HepG2 (cell line): ENCODE results near the gene YIPF7. TPM values are rescaled to one million over a fixed set of nuclear protein-coding genes. Genes with fewer than 3 reads are reported as not detected.

Experiments
- KDM4B ChIP-seq: sonication (generic); formaldehyde crosslinking; IDR thresholded peaks from 2 replicates; pipeline ENCODE4 v1.4.0; 2020; ENCODE audit warnings: missing genetic modification reagents
- NFE2 ChIP-seq: sonication (generic); formaldehyde crosslinking; IDR thresholded peaks from 2 replicates; pipeline ENCODE4 v1.4.0; 2020; ENCODE audit warnings: missing genetic modification reagents
- ONECUT2 ChIP-seq: sonication (generic); formaldehyde crosslinking; IDR thresholded peaks from 2 replicates; pipeline ENCODE4 v1.4.0; 2020; ENCODE audit warnings: missing genetic modification reagents
- PRPF4 ChIP-seq: fragments of 200-400 bp; formaldehyde crosslinking; IDR thresholded peaks from 2 replicates; pipeline ENCODE4 v1.6.1; 2016; ENCODE audit warnings: low read length, low read depth; ENCODE audit not compliant: poor library complexity, severe bottlenecking
- SP2 ChIP-seq: sonication (generic); formaldehyde crosslinking; IDR thresholded peaks from 2 replicates; pipeline ENCODE4 v1.5.1; 2020; ENCODE audit warnings: mild to moderate bottlenecking, missing genetic modification reagents
- ZNF484 ChIP-seq: sonication (generic); formaldehyde crosslinking; IDR thresholded peaks from 2 replicates; pipeline ENCODE4 v1.5.1; 2020; ENCODE audit warnings: mild to moderate bottlenecking, low read depth, missing genetic modification reagents, borderline replicate concordance
- ZNF589 ChIP-seq: sonication (generic); formaldehyde crosslinking; conservative IDR thresholded peaks from 2 replicates; pipeline ENCODE4 v1.8.0; 2022; ENCODE audit warnings: mild to moderate bottlenecking, moderate library complexity, missing genetic modification reagents
- ZNF749 ChIP-seq: sonication (generic); formaldehyde crosslinking; IDR thresholded peaks from 2 replicates; pipeline ENCODE4 v1.8.0; 2022; ENCODE audit warnings: mild to moderate bottlenecking, missing genetic modification reagents, moderate library complexity, borderline replicate concordance
- polyA plus RNA-seq, 8 experiments: library from polyadenylated mRNA; depleted of rRNA in 3 of 8; stranded (reverse) in 7 of 8; unstranded in 1 of 8; fragments of >200 nt; fragmentation: Illumina TruSeq in 4 of 8; extraction: Trizol in 4 of 8; gene quantifications; 2 replicates each; pipeline versions ENCODE4 v1.2.1 to v1.2.3, GENCODE V29; 2011 to 2016; ENCODE audit warnings: low read depth in 4 of 8, missing spikeins in 1 of 8, mixed read lengths in 1 of 8; ENCODE audit not compliant: insufficient read depth in 1 of 8
- total RNA-seq, 5 experiments: library from RNA; depleted of rRNA; stranded (reverse); fragments of >200 nt; fragmentation: Illumina TruSeq; extraction: Trizol; gene quantifications; 2 replicates each; pipeline ENCODE4 v1.2.3, GENCODE V29; 2016; ENCODE audit warnings: low read depth in 1 of 5
- TF ChIP-seq, protein P1 (sequence below): sonication (generic); formaldehyde crosslinking; conservative IDR thresholded peaks from 2 replicates; pipeline ENCODE4 v1.4.0; 2020; ENCODE audit warnings: missing genetic modification reagents
- TF ChIP-seq, protein P2 (sequence below): sonication (generic); formaldehyde crosslinking; IDR thresholded peaks from 2 replicates; pipeline ENCODE4 v1.4.0; 2020; ENCODE audit warnings: missing genetic modification reagents, borderline replicate concordance
- TF ChIP-seq, protein P3 (sequence below): IDR thresholded peaks from 2 replicates; pipeline ENCODE4 v1.6.1; 2018; ENCODE audit warnings: missing genetic modification reagents, mild to moderate bottlenecking, missing compliant biosample characterization
- TF ChIP-seq, protein P4 (sequence below): sonication (generic); formaldehyde crosslinking; IDR thresholded peaks from 2 replicates; pipeline ENCODE4 v1.4.0; 2020; ENCODE audit warnings: missing genetic modification reagents
- TF ChIP-seq, protein P5 (sequence below): sonication (generic); formaldehyde crosslinking; IDR thresholded peaks from 2 replicates; pipeline ENCODE4 v1.4.0; 2020; ENCODE audit warnings: low read depth, mild to moderate bottlenecking, missing genetic modification reagents
- TF ChIP-seq, protein P6 (sequence below): sonication (generic); formaldehyde crosslinking; IDR thresholded peaks from 2 replicates; pipeline ENCODE4 v1.4.0; 2020; ENCODE audit warnings: missing genetic modification reagents

YIPF7 gene
- total and polyA plus RNA-seq, 2 of the 13 experiments (the other 11 are each of a cell fraction or from before 2014, with no cell fraction given), result 0.12 TPM; not detected in 1

DNA sequence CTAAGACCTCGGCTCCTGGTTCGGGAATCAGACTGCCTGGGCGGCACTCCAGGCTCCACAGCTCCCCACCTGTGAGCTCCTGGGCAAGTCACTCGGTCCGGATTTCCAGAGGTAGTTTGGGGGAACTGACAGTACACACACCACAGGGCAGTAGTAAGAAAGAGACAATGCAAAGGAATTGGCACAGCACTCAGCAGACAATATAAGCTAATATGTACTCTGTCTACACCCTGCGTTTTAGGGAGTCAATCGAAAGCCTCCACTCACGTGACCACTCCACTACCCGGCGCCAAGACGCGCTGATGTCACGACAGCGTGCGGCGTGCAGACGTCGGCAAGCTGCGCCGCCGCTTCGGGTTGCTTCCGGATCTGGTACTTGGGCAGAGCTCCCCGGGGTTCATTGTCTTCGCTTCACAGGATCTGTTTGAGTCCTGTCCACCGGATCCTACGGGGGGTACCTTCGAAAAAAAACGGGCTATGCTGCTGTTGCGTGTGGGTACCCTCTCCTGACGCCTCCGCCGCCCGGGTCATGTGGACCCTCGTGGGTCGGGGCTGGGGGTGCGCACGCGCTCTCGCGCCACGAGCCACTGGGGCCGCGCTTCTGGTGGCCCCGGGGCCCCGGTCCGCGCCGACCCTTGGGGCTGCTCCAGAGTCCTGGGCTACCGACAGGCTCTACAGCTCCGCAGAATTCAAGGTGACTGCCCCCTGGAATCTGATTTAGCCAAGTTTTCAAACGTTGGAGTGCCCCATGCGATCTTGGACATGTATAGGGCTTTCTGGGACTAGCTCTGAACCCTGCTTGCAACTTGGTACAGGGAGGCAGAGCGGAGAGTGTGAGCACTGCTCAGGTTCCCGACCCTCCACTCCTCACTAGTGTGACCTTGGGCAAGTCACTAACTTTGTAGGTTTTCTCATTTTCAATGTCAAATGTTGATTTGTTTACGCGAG lies 26.9 kb upstream of the YIPF7 start, which contains the start of gene GUF1 (continued):
- TF ChIP-seq, protein P1, sequence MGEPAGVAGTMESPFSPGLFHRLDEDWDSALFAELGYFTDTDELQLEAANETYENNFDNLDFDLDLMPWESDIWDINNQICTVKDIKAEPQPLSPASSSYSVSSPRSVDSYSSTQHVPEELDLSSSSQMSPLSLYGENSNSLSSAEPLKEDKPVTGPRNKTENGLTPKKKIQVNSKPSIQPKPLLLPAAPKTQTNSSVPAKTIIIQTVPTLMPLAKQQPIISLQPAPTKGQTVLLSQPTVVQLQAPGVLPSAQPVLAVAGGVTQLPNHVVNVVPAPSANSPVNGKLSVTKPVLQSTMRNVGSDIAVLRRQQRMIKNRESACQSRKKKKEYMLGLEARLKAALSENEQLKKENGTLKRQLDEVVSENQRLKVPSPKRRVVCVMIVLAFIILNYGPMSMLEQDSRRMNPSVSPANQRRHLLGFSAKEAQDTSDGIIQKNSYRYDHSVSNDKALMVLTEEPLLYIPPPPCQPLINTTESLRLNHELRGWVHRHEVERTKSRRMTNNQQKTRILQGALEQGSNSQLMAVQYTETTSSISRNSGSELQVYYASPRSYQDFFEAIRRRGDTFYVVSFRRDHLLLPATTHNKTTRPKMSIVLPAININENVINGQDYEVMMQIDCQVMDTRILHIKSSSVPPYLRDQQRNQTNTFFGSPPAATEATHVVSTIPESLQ (CRISPR knock-in tag), result no peak
- no peak for TF ChIP-seq ZNF484
- no peak for TF ChIP-seq ZNF749 (CRISPR knock-in tag)
- TF ChIP-seq, protein P2, sequence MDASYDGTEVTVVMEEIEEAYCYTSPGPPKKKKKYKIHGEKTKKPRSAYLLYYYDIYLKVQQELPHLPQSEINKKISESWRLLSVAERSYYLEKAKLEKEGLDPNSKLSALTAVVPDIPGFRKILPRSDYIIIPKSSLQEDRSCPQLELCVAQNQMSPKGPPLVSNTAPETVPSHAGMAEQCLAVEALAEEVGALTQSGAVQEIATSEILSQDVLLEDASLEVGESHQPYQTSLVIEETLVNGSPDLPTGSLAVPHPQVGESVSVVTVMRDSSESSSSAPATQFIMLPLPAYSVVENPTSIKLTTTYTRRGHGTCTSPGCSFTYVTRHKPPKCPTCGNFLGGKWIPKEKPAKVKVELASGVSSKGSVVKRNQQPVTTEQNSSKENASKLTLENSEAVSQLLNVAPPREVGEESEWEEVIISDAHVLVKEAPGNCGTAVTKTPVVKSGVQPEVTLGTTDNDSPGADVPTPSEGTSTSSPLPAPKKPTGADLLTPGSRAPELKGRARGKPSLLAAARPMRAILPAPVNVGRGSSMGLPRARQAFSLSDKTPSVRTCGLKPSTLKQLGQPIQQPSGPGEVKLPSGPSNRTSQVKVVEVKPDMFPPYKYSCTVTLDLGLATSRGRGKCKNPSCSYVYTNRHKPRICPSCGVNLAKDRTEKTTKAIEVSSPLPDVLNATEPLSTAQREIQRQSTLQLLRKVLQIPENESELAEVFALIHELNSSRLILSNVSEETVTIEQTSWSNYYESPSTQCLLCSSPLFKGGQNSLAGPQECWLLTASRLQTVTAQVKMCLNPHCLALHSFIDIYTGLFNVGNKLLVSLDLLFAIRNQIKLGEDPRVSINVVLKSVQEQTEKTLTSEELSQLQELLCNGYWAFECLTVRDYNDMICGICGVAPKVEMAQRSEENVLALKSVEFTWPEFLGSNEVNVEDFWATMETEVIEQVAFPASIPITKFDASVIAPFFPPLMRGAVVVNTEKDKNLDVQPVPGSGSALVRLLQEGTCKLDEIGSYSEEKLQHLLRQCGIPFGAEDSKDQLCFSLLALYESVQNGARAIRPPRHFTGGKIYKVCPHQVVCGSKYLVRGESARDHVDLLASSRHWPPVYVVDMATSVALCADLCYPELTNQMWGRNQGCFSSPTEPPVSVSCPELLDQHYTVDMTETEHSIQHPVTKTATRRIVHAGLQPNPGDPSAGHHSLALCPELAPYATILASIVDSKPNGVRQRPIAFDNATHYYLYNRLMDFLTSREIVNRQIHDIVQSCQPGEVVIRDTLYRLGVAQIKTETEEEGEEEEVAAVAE (CRISPR knock-in tag), result peak; percentile 67; the same call in 1 of the 2 replicates
- 0 out of 2 replicates have a peak, but pooled peaks have one; percentile 15 for TF ChIP-seq SP2 (CRISPR knock-in tag)
- TF ChIP-seq, protein P3, sequence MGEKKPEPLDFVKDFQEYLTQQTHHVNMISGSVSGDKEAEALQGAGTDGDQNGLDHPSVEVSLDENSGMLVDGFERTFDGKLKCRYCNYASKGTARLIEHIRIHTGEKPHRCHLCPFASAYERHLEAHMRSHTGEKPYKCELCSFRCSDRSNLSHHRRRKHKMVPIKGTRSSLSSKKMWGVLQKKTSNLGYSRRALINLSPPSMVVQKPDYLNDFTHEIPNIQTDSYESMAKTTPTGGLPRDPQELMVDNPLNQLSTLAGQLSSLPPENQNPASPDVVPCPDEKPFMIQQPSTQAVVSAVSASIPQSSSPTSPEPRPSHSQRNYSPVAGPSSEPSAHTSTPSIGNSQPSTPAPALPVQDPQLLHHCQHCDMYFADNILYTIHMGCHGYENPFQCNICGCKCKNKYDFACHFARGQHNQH (CRISPR knock-in tag), result peak; percentile 46; the same call in 1 of the 2 replicates
- TF ChIP-seq ONECUT2, result no peak
- TF ChIP-seq, protein P4, sequence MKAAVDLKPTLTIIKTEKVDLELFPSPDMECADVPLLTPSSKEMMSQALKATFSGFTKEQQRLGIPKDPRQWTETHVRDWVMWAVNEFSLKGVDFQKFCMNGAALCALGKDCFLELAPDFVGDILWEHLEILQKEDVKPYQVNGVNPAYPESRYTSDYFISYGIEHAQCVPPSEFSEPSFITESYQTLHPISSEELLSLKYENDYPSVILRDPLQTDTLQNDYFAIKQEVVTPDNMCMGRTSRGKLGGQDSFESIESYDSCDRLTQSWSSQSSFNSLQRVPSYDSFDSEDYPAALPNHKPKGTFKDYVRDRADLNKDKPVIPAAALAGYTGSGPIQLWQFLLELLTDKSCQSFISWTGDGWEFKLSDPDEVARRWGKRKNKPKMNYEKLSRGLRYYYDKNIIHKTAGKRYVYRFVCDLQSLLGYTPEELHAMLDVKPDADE, result no peak
- TF ChIP-seq, protein P5, sequence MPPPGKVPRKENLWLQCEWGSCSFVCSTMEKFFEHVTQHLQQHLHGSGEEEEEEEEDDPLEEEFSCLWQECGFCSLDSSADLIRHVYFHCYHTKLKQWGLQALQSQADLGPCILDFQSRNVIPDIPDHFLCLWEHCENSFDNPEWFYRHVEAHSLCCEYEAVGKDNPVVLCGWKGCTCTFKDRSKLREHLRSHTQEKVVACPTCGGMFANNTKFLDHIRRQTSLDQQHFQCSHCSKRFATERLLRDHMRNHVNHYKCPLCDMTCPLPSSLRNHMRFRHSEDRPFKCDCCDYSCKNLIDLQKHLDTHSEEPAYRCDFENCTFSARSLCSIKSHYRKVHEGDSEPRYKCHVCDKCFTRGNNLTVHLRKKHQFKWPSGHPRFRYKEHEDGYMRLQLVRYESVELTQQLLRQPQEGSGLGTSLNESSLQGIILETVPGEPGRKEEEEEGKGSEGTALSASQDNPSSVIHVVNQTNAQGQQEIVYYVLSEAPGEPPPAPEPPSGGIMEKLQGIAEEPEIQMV (CRISPR knock-in tag), result peak; percentile 53
- TF ChIP-seq PRPF4, result no peak
- TF ChIP-seq, protein P6, sequence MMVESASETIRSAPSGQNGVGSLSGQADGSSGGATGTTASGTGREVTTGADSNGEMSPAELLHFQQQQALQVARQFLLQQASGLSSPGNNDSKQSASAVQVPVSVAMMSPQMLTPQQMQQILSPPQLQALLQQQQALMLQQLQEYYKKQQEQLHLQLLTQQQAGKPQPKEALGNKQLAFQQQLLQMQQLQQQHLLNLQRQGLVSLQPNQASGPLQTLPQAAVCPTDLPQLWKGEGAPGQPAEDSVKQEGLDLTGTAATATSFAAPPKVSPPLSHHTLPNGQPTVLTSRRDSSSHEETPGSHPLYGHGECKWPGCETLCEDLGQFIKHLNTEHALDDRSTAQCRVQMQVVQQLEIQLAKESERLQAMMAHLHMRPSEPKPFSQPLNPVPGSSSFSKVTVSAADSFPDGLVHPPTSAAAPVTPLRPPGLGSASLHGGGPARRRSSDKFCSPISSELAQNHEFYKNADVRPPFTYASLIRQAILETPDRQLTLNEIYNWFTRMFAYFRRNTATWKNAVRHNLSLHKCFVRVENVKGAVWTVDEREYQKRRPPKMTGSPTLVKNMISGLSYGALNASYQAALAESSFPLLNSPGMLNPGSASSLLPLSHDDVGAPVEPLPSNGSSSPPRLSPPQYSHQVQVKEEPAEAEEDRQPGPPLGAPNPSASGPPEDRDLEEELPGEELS (CRISPR knock-in tag), result no peak; the same call in 1 of the 2 replicates
- TF ChIP-seq KDM4B (CRISPR knock-in tag), result no peak; the same call in 1 of the 2 replicates
- no peak for TF ChIP-seq NFE2
- 0 out of 2 replicates have a peak, but pooled peaks have one; percentile 73 for TF ChIP-seq ZNF589
